ENCODE results near the gene FRMPD2.

DNA sequence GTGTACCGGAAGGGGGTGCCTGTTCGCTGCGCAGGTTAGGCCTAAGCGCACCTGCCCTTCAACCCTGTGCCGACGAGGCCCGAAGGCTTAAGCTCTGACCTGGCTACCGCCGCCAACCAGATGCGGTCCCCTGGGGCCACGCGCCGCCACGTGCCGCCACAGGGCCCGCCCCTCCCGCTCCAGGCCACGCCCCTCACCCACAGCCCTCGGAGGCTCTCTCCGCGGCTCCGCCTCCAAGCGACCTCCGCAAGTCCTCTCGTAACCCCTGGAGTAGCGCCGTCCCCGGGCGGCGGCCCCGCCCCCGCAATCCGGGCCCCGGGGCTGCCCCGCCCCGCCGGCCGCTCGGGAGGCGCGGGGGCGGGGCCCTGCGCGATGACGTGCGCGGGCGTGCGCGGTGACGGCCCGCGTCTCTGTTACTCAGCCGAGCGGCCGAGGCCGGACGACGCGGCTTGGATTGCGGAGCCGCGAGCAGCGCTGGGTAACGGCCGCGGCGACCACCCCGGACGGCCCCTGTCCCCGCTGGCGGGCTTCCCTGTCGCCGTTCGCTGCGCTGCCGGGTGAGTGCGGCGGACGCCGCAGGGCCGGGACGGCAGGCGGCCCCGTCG is 31.9 kb upstream of the FRMPD2 start, which contains the start of gene MAPK8:
- TF ChIP-seq, protein P1, sequence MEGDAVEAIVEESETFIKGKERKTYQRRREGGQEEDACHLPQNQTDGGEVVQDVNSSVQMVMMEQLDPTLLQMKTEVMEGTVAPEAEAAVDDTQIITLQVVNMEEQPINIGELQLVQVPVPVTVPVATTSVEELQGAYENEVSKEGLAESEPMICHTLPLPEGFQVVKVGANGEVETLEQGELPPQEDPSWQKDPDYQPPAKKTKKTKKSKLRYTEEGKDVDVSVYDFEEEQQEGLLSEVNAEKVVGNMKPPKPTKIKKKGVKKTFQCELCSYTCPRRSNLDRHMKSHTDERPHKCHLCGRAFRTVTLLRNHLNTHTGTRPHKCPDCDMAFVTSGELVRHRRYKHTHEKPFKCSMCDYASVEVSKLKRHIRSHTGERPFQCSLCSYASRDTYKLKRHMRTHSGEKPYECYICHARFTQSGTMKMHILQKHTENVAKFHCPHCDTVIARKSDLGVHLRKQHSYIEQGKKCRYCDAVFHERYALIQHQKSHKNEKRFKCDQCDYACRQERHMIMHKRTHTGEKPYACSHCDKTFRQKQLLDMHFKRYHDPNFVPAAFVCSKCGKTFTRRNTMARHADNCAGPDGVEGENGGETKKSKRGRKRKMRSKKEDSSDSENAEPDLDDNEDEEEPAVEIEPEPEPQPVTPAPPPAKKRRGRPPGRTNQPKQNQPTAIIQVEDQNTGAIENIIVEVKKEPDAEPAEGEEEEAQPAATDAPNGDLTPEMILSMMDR (IDR thresholded peaks at IDR 0.05): no peak
- TF ChIP-seq, protein P2, sequence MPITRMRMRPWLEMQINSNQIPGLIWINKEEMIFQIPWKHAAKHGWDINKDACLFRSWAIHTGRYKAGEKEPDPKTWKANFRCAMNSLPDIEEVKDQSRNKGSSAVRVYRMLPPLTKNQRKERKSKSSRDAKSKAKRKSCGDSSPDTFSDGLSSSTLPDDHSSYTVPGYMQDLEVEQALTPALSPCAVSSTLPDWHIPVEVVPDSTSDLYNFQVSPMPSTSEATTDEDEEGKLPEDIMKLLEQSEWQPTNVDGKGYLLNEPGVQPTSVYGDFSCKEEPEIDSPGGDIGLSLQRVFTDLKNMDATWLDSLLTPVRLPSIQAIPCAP (CRISPR knock-in tag; IDR thresholded peaks at IDR 0.05): 0 out of 2 replicates have a peak, but pooled peaks have one; percentile 34
- TF ChIP-seq SP1 (CRISPR knock-in tag; conservative IDR thresholded peaks at IDR 0.05) (peak; percentile 92), ZNF232 (CRISPR knock-in tag; IDR thresholded peaks at IDR 0.05) (peak; percentile 98), RELA (CRISPR knock-in tag; IDR thresholded peaks at IDR 0.05; ENCODE audit: borderline replicate concordance) (peak; percentile 79), CREM (CRISPR knock-in tag; IDR thresholded peaks at IDR 0.05) (peak; percentile 51; the same call in 1 of the 2 replicates), ELF4 (CRISPR knock-in tag; IDR thresholded peaks at IDR 0.05; ENCODE audit: low read depth) (no peak)
- TF ChIP-seq, protein P3, sequence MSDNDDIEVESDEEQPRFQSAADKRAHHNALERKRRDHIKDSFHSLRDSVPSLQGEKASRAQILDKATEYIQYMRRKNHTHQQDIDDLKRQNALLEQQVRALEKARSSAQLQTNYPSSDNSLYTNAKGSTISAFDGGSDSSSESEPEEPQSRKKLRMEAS (CRISPR knock-in tag; IDR thresholded peaks at IDR 0.05): peak; percentile 99
- TF ChIP-seq, protein P4, sequence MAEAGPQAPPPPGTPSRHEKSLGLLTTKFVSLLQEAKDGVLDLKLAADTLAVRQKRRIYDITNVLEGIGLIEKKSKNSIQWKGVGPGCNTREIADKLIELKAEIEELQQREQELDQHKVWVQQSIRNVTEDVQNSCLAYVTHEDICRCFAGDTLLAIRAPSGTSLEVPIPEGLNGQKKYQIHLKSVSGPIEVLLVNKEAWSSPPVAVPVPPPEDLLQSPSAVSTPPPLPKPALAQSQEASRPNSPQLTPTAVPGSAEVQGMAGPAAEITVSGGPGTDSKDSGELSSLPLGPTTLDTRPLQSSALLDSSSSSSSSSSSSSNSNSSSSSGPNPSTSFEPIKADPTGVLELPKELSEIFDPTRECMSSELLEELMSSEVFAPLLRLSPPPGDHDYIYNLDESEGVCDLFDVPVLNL (CRISPR knock-in tag; IDR thresholded peaks at IDR 0.05; ENCODE audit: borderline replicate concordance, low read depth): no peak
- TF ChIP-seq, protein P5, sequence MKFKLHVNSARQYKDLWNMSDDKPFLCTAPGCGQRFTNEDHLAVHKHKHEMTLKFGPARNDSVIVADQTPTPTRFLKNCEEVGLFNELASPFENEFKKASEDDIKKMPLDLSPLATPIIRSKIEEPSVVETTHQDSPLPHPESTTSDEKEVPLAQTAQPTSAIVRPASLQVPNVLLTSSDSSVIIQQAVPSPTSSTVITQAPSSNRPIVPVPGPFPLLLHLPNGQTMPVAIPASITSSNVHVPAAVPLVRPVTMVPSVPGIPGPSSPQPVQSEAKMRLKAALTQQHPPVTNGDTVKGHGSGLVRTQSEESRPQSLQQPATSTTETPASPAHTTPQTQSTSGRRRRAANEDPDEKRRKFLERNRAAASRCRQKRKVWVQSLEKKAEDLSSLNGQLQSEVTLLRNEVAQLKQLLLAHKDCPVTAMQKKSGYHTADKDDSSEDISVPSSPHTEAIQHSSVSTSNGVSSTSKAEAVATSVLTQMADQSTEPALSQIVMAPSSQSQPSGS (CRISPR knock-in tag; IDR thresholded peaks at IDR 0.05; ENCODE audit: borderline replicate concordance, low read depth): peak; percentile 74; the same call in 1 of the 2 replicates
- TF ChIP-seq, protein P6, sequence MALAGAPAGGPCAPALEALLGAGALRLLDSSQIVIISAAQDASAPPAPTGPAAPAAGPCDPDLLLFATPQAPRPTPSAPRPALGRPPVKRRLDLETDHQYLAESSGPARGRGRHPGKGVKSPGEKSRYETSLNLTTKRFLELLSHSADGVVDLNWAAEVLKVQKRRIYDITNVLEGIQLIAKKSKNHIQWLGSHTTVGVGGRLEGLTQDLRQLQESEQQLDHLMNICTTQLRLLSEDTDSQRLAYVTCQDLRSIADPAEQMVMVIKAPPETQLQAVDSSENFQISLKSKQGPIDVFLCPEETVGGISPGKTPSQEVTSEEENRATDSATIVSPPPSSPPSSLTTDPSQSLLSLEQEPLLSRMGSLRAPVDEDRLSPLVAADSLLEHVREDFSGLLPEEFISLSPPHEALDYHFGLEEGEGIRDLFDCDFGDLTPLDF (CRISPR knock-in tag; IDR thresholded peaks at IDR 0.05): peak; percentile 94
- TF ChIP-seq, protein P7, sequence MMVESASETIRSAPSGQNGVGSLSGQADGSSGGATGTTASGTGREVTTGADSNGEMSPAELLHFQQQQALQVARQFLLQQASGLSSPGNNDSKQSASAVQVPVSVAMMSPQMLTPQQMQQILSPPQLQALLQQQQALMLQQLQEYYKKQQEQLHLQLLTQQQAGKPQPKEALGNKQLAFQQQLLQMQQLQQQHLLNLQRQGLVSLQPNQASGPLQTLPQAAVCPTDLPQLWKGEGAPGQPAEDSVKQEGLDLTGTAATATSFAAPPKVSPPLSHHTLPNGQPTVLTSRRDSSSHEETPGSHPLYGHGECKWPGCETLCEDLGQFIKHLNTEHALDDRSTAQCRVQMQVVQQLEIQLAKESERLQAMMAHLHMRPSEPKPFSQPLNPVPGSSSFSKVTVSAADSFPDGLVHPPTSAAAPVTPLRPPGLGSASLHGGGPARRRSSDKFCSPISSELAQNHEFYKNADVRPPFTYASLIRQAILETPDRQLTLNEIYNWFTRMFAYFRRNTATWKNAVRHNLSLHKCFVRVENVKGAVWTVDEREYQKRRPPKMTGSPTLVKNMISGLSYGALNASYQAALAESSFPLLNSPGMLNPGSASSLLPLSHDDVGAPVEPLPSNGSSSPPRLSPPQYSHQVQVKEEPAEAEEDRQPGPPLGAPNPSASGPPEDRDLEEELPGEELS (CRISPR knock-in tag; IDR thresholded peaks at IDR 0.05): peak; percentile 97
- TF ChIP-seq, protein P8, sequence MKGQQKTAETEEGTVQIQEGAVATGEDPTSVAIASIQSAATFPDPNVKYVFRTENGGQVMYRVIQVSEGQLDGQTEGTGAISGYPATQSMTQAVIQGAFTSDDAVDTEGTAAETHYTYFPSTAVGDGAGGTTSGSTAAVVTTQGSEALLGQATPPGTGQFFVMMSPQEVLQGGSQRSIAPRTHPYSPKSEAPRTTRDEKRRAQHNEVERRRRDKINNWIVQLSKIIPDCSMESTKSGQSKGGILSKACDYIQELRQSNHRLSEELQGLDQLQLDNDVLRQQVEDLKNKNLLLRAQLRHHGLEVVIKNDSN (CRISPR knock-in tag; IDR thresholded peaks at IDR 0.05): peak; percentile 94

All from WTC11 (cell line).